GM21737 (cell line): ENCODE measurements around the gene FILIP1.
"Not testable (repeated sequence)": the region's sequence is repeated elsewhere in the genome, so short reads cannot be mapped to it uniquely, and the experiment has no call there.

Experiments used
- ATAC-seq: cut with Tn5 transposase; IDR thresholded peaks from one replicate; pipeline ENCODE4 v1.9.1; 2021; ENCODE audit warnings: mild to moderate bottlenecking, moderate library complexity; ENCODE audit not compliant: unreplicated experiment

The FILIP1 gene

GRCh38 chr6:75450903-75451302, 42.7 kb downstream of the FILIP1 start:
- no peak for ATAC-seq

DNA sequence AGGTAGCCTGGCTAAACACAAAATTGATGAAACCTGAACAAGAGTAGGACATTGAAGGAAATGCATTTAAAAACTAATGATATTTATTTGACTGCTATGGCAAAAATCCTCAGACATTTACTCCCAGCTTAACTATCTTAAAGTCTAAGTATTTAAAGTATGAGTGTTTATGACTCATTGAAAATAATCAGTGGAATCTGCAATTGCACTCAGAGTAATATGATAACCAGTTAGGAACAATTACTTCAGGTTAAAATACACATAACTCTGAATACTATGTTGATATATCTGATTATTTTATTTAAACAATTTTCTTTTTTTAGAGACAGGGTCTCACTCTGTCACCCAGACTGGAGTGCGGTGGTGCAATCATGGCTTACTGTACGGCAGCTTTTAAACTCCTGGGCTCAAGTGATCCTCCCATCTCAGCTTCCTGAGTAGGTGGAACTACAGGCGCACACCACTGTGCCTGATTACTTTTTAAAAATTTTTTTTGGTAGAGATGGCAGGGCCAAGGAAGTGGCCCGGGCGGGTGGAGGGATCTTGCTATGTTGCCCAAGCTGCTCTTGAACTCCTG, 43.9 kb downstream of the FILIP1 start:
- no peak for ATAC-seq

DNA sequence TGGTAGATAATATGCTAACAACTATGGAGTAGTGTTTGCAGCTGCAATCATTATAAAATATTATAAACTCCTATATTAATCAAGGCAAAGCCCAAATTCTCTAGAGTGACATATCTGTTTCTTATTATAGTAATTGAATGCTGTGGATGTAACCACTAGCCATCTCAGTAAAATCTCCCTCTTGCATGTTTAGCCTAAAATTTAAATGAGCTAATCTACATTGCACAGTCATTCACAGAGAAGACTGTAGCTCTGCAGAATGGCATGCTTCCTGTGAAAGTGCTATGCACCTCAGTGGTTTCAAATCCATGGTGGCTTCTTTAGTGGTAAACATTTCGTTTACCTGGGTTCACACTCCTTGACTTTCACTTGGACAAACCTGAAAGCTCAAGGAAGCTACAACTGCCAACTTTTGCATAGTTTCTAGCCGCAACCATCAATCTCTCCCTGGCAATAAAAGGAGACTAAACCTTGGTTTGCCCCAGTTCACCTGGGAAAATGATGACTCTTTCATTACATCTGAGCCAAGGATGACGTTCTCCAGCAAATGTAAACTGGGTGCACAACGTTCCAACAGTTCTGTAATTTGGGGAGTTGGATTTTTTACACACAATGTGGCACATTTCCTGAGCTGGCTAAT, 47.2 kb downstream of the FILIP1 start:
- ATAC-seq = no peak

- no peak for ATAC-seq
Observed at GRCh38 chr6:75445738-75446137, 47.9 kb downstream of the FILIP1 start.

- no peak for ATAC-seq
Observed at GRCh38 chr6:75444899-75445298, 48.7 kb downstream of the FILIP1 start.

GRCh38 chr6:75441883-75442282, 51.7 kb downstream of the FILIP1 start:
- not testable (repeated sequence) for ATAC-seq

GRCh38 chr6:75441479-75441878, 52.1 kb downstream of the FILIP1 start:
- not testable (repeated sequence) for ATAC-seq

DNA sequence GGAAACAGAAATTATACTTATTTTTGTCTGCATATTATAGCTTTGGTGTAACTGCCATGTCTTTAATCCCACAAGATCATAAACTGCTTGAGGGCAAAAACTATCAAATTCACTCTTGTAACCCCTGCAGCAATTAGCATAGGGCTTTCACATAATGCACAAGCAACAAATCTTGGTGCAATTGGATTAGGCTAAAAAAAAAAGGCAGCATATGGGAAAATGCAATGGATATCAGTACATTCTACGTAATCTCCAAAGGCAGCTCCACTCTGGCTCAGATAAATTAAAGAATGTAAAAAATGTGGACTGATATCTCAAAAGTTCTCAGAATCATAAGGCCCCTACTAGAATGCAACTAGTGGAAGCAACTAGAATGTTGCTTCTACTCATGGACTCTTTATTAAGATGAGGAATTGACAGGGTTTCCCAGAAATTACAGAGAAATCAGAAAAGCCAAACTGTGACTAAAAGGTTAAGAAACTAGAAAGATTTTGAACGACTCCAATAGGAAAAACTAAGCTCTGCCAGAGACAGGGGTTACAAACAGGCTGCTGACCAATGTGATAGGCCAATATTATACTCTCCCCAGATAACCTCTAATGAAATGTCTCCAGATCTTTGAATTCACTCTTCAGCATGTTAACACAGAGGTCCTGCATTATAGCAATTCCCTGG, 55.0 kb downstream of the FILIP1 start:
- no peak for ATAC-seq

GRCh38 chr6:75438013-75438431, 55.6 kb downstream of the FILIP1 start:
- no peak for ATAC-seq

GRCh38 chr6:75437421-75437891, 56.1 kb downstream of the FILIP1 start:
- ATAC-seq = no peak

DNA sequence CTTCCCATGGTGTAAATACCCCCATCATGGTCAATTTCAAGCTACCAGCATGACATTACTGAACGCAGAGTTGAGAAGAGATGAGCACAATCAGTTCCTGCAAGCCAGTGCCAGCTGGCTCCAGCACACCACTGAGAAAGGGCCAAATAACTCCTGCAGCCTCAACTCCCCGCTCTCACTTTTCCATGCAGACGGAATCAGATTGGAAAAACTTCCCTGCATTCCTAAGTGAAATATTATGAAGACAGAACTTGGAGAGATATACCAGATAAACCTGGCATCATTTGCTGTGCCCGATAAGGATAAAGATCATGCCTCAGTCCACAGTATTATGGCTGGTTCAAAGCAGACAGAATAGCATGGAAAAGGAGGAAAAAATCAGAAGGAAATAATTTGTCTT, 56.7 kb downstream of the FILIP1 start:
- ATAC-seq = no peak

GRCh38 chr6:75432809-75433208, 60.8 kb downstream of the FILIP1 start:
- not testable (repeated sequence) for ATAC-seq

DNA sequence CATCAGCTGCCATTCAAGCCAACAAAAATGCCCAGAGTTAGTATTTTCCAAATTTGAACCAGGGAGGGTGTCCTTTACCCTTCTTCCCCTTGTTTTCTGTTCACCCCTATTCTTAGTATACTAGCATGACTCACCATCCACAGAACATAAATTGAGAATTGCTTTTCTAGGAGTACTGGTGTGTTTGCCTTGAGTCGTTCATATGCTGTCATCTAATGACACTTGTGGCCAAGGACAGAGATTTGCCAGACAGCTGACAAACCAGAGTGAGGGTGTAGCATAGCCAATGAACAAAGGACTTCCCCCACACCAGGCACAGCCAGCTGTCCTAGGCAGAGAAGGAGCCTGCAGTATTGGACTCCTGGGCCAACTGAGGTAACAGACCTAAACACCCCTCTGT, 62.2 kb downstream of the FILIP1 start:
- ATAC-seq = no peak

DNA sequence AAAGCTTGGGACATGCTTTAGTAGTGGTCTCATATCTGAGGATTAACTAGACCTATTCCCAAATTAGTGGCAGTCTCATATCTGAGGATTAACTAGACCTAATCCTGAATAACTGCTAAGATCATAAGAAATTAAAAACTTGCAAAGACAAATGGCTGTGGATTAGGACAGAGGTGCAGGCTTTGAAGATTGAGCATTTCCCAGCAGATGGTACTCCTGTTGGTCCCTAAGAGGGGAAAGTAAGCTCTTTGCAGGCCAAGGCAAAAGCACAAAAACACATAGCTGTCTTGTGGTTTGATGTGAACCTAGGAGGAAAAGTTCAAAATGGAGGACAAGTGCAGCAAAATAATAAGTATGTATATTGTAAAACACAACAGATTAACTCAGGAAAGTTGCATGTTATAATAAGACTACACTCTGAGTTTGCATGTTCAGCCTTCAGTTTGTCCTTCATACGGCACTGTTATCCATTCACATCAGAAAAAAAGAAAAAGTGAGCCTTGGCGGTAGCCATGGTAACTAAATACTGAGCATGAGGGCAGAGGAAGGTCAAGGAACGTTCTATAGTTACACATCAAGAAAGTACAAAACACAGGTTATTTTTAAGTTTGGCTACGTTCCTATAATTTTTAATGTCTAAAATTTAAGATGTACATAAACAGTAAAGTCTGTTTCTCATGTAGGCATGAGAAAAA, 62.8 kb downstream of the FILIP1 start:
- ATAC-seq = no peak

- no peak for ATAC-seq
Observed at GRCh38 chr6:75429061-75429703, 64.4 kb downstream of the FILIP1 start.

DNA sequence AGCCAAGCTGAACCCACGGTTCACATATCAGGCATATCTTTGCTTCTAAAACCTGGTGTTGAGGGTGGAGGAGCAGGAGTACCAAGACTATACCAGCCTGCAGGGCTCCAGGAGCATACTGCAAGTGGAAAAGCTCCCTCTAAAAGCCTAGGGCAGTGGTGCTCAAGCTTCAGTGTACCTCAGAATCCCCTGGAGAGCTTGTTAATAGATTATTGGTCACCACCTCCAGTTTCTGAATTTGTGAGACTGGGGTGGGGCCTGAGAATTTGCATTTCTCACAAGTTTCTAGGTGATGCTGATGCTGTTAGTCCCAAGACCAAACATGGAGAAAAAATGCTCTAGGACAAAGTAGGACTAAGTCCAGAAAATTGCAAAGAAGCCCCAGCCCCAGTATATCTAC, 65.4 kb downstream of the FILIP1 start:
- ATAC-seq = no peak

DNA sequence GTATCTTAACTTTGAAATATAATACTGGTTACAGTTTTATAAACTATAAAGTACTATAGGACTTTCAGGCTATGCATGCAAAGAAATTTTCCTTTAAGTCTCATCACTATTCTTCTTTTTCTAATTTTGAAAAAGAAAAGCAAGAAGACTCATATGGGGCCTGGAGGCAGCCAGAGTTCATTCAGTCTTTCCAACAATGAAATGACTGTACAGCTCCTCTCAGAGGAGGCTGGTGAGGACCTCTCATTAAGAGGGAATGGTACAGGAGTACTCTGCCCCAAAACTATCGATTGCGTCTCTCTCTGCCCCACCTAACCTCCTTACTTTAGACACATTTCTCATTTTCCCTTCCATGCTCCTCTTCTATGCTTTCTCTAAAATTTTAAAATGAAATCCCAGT, 66.3 kb downstream of the FILIP1 start:
- no peak for ATAC-seq

GRCh38 chr6:75424618-75425548, 68.7 kb downstream of the FILIP1 start:
- no peak for ATAC-seq

DNA sequence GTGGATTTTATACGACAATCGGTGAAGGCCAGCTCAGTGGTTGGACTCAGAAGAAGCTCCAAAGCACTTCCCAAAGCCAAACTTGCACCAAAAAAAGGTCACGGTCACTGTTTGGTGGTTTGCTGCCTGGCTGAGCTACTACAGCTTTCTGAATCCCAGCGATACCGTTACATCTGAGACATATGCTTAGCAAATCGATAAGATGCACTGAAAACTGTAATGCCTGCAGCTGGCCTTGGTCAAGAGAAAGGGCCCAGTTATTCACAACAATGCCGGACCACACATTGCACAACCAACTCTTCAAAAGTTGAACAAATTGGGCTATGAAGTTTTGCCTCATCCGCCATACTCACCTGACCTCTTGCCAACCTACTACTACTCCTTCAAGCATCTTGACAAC, 70.2 kb downstream of the FILIP1 start:
- ATAC-seq = no peak

GRCh38 chr6:75422024-75422639, 71.5 kb downstream of the FILIP1 start:
- no peak for ATAC-seq
